Measurements from ENCODE around the gene C20orf141. TPM values are rescaled to one million over a fixed set of nuclear protein-coding genes. Genes with fewer than 3 reads are reported as not detected.

C20orf141 gene
- total RNA-seq, 1 donor from 2014 or later, result not detected

DNA sequence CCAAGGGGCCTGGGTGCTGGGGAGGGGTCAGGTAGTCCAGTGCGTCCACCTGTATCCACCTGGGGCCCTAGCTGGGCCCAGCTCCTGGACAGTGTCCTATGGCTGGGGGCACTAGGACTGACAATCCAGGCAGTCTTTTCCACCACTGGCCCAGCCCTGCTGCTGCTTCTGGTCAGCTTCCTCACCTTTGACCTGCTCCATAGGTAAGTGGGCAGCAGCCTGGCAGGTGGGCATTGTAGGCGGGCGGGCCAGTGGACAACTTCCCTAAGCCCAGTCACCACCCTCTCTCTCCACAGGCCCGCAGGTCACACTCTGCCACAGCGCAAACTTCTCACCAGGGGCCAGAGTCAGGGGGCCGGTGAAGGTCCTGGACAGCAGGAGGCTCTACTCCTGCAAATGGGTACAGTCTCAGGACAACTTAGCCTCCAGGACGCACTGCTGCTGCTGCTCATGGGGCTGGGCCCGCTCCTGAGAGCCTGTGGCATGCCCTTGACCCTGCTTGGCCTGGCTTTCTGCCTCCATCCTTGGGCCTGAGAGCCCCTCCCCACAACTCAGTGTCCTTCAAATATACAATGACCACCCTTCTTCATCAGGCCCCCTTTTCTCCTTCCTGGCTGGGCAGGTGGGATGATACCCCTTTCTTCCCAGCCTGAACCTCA, 584 bp downstream of the C20orf141 start:
- no peak overlapping the region for H3K4me3 Mint-ChIP-seq
- H3K27me3 Mint-ChIP-seq, result peaks cover 50% of the 10 kb centered on the region
- H3K4me1 Mint-ChIP-seq (ENCODE audit: unreplicated experiment), result peaks cover 14% of the 10 kb centered on the region
- DNase-seq (ENCODE audit: extremely low spot score, unreplicated experiment), result peak; percentile 51
- no peak overlapping the region for H3K27ac Mint-ChIP-seq
- no peaks in the 10 kb centered on the region for H3K36me3 Mint-ChIP-seq
- H3K9me3 Mint-ChIP-seq, result peaks cover 5% of the 10 kb centered on the region
- TF ChIP-seq, protein P1, sequence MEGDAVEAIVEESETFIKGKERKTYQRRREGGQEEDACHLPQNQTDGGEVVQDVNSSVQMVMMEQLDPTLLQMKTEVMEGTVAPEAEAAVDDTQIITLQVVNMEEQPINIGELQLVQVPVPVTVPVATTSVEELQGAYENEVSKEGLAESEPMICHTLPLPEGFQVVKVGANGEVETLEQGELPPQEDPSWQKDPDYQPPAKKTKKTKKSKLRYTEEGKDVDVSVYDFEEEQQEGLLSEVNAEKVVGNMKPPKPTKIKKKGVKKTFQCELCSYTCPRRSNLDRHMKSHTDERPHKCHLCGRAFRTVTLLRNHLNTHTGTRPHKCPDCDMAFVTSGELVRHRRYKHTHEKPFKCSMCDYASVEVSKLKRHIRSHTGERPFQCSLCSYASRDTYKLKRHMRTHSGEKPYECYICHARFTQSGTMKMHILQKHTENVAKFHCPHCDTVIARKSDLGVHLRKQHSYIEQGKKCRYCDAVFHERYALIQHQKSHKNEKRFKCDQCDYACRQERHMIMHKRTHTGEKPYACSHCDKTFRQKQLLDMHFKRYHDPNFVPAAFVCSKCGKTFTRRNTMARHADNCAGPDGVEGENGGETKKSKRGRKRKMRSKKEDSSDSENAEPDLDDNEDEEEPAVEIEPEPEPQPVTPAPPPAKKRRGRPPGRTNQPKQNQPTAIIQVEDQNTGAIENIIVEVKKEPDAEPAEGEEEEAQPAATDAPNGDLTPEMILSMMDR (conservative IDR thresholded peaks at IDR 0.05), result no peak

DNA sequence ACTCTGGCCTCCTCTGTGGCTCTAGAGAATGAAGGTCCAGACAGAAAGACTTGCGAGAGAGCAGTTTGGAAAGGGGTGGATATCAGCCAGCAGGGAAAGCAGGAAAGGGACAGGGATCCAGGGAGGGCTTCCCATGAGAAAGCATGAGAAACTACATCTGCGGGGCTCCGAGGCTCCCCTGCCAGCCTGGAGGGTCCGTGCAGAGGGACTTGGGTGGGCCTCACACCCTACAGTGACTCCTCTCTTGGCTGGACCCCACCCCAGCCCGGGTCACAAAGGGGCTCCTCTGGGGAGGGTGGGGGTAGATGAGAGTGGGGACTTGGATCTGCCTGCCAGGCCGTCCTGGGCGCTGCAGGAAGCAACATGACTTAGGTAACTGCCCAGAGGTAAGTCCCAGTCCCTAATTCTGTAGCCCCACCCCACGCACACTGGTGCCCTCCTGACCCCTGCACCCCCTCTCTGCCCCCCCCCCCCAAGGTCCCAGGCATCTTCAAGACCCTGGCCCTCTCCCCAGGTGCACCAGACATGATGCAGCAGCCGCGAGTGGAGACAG, 1.3 kb downstream of the C20orf141 start, which contains the start of gene TMEM239:
TSS of gene TMEM239 (plus strand) at position 335 of the 553 bp plus-strand sequence. CDS start at position 526, 191 bp downstream.
- Mint-ChIP-seq H3K36me3 (no peaks in the 10 kb centered on the region), H3K27ac (no peak within 1 kb of the TSS), H3K4me1 (ENCODE audit: unreplicated experiment) (peaks cover 15% of the 10 kb centered on the region), H3K27me3 (peaks cover 51% of the 10 kb centered on the region), H3K4me3 (no peak within 1 kb of the TSS), H3K9me3 (peaks cover 5% of the 10 kb centered on the region)
- DNase-seq (ENCODE audit: extremely low spot score, unreplicated experiment), result peak; percentile 58
- TF ChIP-seq, protein P1 (conservative IDR thresholded peaks at IDR 0.05), result no peak

GRCh38 chr20:2816583-2817340, 2.0 kb downstream of the C20orf141 start:
- H3K4me3 Mint-ChIP-seq, result no peak overlapping the region
- H3K4me1 Mint-ChIP-seq (ENCODE audit: unreplicated experiment), result peaks cover 19% of the 10 kb centered on the region
- TF ChIP-seq, protein P1 (conservative IDR thresholded peaks at IDR 0.05), result no peak

GRCh38 chr20:2817341-2817726, 2.5 kb downstream of the C20orf141 start:
- Mint-ChIP-seq H3K27me3 (peaks cover 50% of the 10 kb centered on the region), H3K36me3 (no peaks in the 10 kb centered on the region), H3K4me3 (no peak overlapping the region), H3K27ac (no peak overlapping the region), H3K4me1 (ENCODE audit: unreplicated experiment) (peaks cover 20% of the 10 kb centered on the region), H3K9me3 (no peaks in the 10 kb centered on the region)
- DNase-seq (ENCODE audit: extremely low spot score, unreplicated experiment), result no peak
- TF ChIP-seq, protein P1 (conservative IDR thresholded peaks at IDR 0.05), result no peak

More at GRCh38 chr20:2816583-2817340, 2.0 kb downstream of the C20orf141 start:
- Mint-ChIP-seq H3K36me3 (no peaks in the 10 kb centered on the region), H3K27me3 (peaks cover 51% of the 10 kb centered on the region), H3K27ac (no peak overlapping the region), H3K9me3 (peaks cover 5% of the 10 kb centered on the region)
- peak; percentile 61 for DNase-seq (ENCODE audit: extremely low spot score, unreplicated experiment)

GRCh38 chr20:2817891-2818595, 3.3 kb downstream of the C20orf141 start:
- no peak overlapping the region for H3K4me3 Mint-ChIP-seq
- DNase-seq (ENCODE audit: extremely low spot score, unreplicated experiment), result peak; percentile 34
- TF ChIP-seq, protein P1 (conservative IDR thresholded peaks at IDR 0.05), result no peak
- peaks cover 50% of the 10 kb centered on the region for H3K27me3 Mint-ChIP-seq
- no peaks in the 10 kb centered on the region for H3K9me3 Mint-ChIP-seq
- no peaks in the 10 kb centered on the region for H3K36me3 Mint-ChIP-seq
- H3K27ac Mint-ChIP-seq, result no peak overlapping the region
- peaks cover 20% of the 10 kb centered on the region for H3K4me1 Mint-ChIP-seq (ENCODE audit: unreplicated experiment)
